ENCODE measurements around the gene TBCB.

TBCB gene

DNA sequence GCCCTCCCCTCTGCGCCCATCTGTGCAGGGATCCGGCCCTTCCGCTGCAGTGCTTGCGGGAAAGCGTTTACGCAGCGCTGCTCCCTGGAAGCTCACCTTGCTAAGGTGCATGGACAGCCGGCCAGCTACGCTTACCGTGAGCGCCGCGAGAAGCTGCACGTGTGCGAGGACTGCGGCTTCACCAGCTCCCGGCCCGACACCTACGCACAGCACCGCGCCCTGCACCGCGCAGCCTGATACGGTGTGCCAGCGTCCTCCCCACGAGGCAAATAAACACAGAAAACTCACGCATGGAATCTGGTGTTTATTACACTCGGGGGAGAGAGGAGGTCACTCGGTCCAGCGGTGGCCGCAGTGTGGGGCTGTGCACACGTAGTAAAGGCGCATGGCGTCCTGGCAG is 1.8 kb upstream of the TBCB start:
- CTCF ChIA-PET = no interaction called here
- no peak for DNase-seq (ENCODE audit: low read depth, low spot score)
- POLR2A ChIA-PET = no interaction called here
- TF ChIP-seq, protein P1, sequence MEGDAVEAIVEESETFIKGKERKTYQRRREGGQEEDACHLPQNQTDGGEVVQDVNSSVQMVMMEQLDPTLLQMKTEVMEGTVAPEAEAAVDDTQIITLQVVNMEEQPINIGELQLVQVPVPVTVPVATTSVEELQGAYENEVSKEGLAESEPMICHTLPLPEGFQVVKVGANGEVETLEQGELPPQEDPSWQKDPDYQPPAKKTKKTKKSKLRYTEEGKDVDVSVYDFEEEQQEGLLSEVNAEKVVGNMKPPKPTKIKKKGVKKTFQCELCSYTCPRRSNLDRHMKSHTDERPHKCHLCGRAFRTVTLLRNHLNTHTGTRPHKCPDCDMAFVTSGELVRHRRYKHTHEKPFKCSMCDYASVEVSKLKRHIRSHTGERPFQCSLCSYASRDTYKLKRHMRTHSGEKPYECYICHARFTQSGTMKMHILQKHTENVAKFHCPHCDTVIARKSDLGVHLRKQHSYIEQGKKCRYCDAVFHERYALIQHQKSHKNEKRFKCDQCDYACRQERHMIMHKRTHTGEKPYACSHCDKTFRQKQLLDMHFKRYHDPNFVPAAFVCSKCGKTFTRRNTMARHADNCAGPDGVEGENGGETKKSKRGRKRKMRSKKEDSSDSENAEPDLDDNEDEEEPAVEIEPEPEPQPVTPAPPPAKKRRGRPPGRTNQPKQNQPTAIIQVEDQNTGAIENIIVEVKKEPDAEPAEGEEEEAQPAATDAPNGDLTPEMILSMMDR (IDR thresholded peaks at IDR 0.05; ENCODE audit: insufficient read depth, low read length, missing control alignments) = no peak
- H3K4me3 ChIP-seq (ENCODE audit: low read depth, low read length) = peak overlapping the region; percentile 92

DNA sequence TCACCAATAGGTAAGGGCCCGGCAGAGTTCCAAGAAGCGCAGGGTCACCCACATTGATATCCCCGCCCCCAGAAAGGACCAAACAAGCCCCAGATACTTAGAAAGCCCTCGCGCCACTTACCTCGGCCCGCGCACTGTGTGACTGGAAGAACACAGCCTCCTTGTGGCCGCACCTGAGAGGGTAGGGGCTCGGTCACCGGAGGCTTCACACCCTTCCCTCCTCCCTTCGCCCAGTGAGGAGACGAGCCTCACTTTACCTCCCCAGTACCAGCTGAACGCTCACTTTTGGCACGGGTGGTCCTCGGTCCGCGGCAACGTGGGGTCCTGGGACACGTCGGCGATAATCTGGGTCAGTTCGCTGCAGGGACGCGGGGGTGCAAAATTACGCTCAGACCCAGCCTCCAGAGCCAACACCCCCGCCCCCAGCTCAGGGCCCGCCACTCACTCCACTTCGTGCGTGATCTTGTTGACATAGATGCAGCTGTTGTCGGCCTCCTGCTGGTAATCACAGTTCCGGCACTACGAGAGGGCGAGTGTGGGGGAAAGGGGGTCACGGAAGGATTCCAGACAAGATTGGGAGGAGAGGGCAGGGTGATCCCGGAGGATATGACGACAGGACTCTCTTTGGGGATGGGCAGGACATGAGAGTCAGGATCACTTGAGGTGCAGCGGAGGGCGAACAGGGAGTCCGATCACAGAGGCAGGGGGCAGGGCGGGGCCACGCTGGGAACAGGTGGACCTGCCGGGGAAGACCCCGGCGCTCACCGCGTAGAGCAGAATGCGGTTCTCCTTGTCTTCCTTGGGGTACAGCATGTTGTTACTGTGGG is 1.2 kb upstream of the TBCB start:
- CTCF ChIA-PET = interaction anchor here (5.2 kb wide), 1 partner anchor 13 kb away, joined by 39 read pairs; no protein-coding TSS in a partner anchor
- no peak for DNase-seq (ENCODE audit: low read depth, low spot score)
- POLR2A ChIA-PET = interaction anchor here (1.9 kb wide), 1 partner anchor 10 kb away, joined by 5 read pairs; no protein-coding TSS in a partner anchor
- peak overlapping the region; percentile 92 for H3K4me3 ChIP-seq (ENCODE audit: low read depth, low read length)
- TF ChIP-seq, protein P1 (IDR thresholded peaks at IDR 0.05; ENCODE audit: insufficient read depth, low read length, missing control alignments) = peak; percentile 23

GRCh38 chr19:36114721-36115452 is 381 bp upstream of the TBCB start, which contains the start of gene POLR2I:
TSS of gene POLR2I (minus strand) at chr19:36114875. CDS start at chr19:36114856, 19 bp downstream.
- ChIA-PET POLR2A (interaction anchor here (0.5 to 1.9 kb wide), 6 partner anchors 11 to 214 kb away, joined by 3 to 5 read pairs (median 3); partner anchors contain the start of genes ALKBH6, ZNF146 and ZNF565), CTCF (interaction anchor here (0.8 to 5.2 kb wide), 3 partner anchors 12 to 55 kb away, joined by 3 to 39 read pairs (median 7); no protein-coding TSS in a partner anchor)
- peak; percentile 99 for DNase-seq (ENCODE audit: low read depth, low spot score)
- TF ChIP-seq, protein P1 (IDR thresholded peaks at IDR 0.05; ENCODE audit: insufficient read depth, low read length, missing control alignments) = no peak
- peak within 1 kb of the TSS; percentile 92 for H3K4me3 ChIP-seq (ENCODE audit: low read depth, low read length)

DNA sequence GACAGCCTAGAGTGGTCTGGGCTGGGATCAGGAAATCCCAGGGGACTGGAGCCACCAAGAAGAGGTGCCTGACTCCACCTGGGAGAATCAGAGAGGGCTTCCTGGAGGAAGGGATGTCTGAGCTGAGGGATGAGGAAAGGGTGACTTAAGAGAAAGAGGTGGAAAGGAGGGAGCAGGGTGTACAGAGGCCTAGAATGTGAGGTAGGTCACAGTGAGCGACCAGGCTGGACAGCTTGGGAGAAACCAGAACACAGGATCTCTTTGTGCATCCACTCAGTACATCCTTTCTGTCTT is 1.0 kb downstream of the TBCB start:
- TF ChIP-seq, protein P1 (IDR thresholded peaks at IDR 0.05; ENCODE audit: insufficient read depth, low read length, missing control alignments) = no peak
- ChIA-PET POLR2A (interaction anchor here (1.3 kb wide), 1 partner anchor 11 kb away, joined by 6 read pairs; no protein-coding TSS in a partner anchor), CTCF (interaction anchor here (0.7 to 5.2 kb wide), 7 partner anchors 9 to 56 kb away, joined by 3 to 39 read pairs (median 3); no protein-coding TSS in a partner anchor)
- H3K4me3 ChIP-seq (ENCODE audit: low read depth, low read length) = peak overlapping the region; percentile 82
- no peak for DNase-seq (ENCODE audit: low read depth, low spot score)

- TF ChIP-seq, protein P1 (IDR thresholded peaks at IDR 0.05; ENCODE audit: insufficient read depth, low read length, missing control alignments) = no peak
- H3K4me3 ChIP-seq (ENCODE audit: low read depth, low read length) = no peak overlapping the region
- DNase-seq (ENCODE audit: low read depth, low spot score) = no peak
- CTCF ChIA-PET = interaction anchor here (0.6 to 1.4 kb wide), 3 partner anchors 8 to 110 kb away, joined by 3 read pairs; partner anchors contain the start of gene COX7A1
- POLR2A ChIA-PET = no interaction called here
Observed at GRCh38 chr19:36120092-36120983, 5.1 kb downstream of the TBCB start.

Measured in AG04449 (cell line).